ENCODE data around the gene ANTKMT.

Gene ANTKMT

GRCh38 chr16:730666-731509 lies 9.9 kb downstream of the ANTKMT start:
- Histone ChIP-seq H3K36me3 (ENCODE audit: control insufficient read depth in 2 of 2, insufficient read depth in 2 of 2, low read length in 2 of 2) (peaks cover 2 to 23% of the 10 kb centered on the region in 2 donors), H3K4me1 (ENCODE audit: control insufficient read depth, insufficient read depth, low read length) (peaks cover 22% of the 10 kb centered on the region), H3K27me3 (ENCODE audit: control insufficient read depth in 1 of 2, insufficient read depth in 2 of 2, low read length in 2 of 2) (peaks cover 15 to 17% of the 10 kb centered on the region in 2 donors), H3K27ac (ENCODE audit: low read length) (no peak overlapping the region), H3K4me3 (ENCODE audit: low read length in 2 of 2) (no peak overlapping the region), H3K9ac (ENCODE audit: low read length in 2 of 2) (no peak overlapping the region), H3K9me3 (ENCODE audit: control insufficient read depth in 2 of 2, low read length in 2 of 2) (no peaks in the 10 kb centered on the region)

DNA sequence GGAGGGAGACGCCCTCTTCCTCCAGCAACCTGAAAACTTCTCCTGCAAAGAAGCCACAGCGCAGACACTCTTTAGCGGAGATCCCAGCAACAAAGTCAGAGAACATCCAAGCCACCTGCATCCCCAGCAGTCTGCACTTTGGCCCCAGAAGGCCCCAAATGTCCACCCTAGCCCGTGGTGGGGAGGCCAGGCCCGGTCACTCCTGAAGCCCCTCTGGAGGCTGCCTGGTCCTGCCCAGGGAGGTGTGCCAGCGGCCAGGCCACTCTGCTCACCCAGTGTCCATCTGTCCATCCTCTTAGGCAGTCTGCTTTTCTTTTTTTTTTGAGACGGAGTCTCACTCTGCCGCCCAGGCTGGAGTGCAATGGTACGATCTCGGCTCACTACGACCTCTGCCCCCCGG lies 11.4 kb downstream of the ANTKMT start:
- Histone ChIP-seq H3K36me3 (ENCODE audit: control insufficient read depth in 2 of 2, insufficient read depth in 2 of 2, low read length in 2 of 2) (peaks cover 12 to 34% of the 10 kb centered on the region in 2 donors), H3K9me3 (ENCODE audit: control insufficient read depth in 2 of 2, low read length in 2 of 2) (no peaks in the 10 kb centered on the region), H3K27me3 (ENCODE audit: control insufficient read depth in 1 of 2, insufficient read depth in 2 of 2, low read length in 2 of 2) (peaks cover 5 to 7% of the 10 kb centered on the region in 2 donors), H3K9ac (ENCODE audit: low read length in 2 of 2) (no peak overlapping the region), H3K4me1 (ENCODE audit: control insufficient read depth, insufficient read depth, low read length) (peaks cover 11% of the 10 kb centered on the region), H3K27ac (ENCODE audit: low read length) (no peak overlapping the region), H3K4me3 (ENCODE audit: low read length in 2 of 2) (no peak overlapping the region)

- H3K36me3 ChIP-seq (ENCODE audit: control insufficient read depth in 2 of 2, insufficient read depth in 2 of 2, low read length in 2 of 2), result peaks cover 14 to 40% of the 10 kb centered on the region in 2 donors
- no peak overlapping the region for H3K4me3 ChIP-seq (ENCODE audit: low read length in 2 of 2)
- H3K9me3 ChIP-seq (ENCODE audit: control insufficient read depth in 2 of 2, low read length in 2 of 2), result no peaks in the 10 kb centered on the region
- peaks cover 0 to 3% of the 10 kb centered on the region in 2 donors for H3K27me3 ChIP-seq (ENCODE audit: control insufficient read depth in 1 of 2, insufficient read depth in 2 of 2, low read length in 2 of 2)
- peaks cover 6% of the 10 kb centered on the region for H3K4me1 ChIP-seq (ENCODE audit: control insufficient read depth, insufficient read depth, low read length)
- H3K27ac ChIP-seq (ENCODE audit: low read length), result no peak overlapping the region
- H3K9ac ChIP-seq (ENCODE audit: low read length in 2 of 2), result no peak overlapping the region
Measured at GRCh38 chr16:732936-733335, 12.0 kb downstream of the ANTKMT start.

DNA sequence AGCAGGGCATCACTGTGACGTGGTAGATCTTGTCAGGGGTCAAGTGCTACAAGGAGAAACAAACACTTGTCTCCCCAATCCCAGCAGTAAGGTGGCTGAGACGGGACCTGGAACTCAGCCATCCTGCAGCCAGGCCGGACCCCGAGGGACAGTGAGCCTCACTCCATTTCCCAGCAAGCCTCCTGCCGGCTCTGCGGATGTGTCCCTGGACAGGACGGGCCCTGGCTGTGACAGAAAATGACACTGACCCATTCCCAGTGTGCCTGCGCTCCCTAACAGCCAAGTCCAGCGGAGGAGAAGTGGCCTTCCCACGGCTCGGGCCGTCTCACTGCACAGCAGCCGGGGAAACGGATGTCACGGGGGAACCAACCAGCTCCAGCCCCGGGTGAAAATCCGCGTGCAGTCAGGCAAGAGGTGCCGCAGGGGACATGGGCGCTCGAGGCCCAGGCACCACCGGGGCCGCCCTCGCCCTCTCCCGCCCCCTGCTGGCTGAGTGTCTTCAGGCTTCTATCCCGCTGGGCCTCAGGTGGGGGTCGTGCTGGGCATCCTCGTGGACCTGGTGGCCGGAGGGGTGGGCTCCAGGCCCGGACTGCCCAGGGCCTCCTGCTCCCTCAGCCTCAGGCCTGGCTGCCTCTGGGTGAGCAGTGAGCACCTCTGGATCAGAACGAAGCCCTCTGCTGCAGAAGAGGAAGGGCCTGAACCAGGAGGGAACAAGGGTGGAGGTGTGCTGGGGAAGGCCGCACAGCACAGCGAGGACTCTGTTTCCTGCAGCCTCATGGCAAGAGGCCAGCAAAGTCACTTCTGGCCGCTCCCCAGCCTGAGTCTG lies 12.6 kb downstream of the ANTKMT start:
- Histone ChIP-seq H3K9ac (ENCODE audit: low read length in 2 of 2) (no peak overlapping the region), H3K27me3 (ENCODE audit: control insufficient read depth in 1 of 2, insufficient read depth in 2 of 2, low read length in 2 of 2) (peaks cover 0 to under 1% of the 10 kb centered on the region in 2 donors), H3K36me3 (ENCODE audit: control insufficient read depth in 2 of 2, insufficient read depth in 2 of 2, low read length in 2 of 2) (peaks cover 14 to 41% of the 10 kb centered on the region in 2 donors), H3K9me3 (ENCODE audit: control insufficient read depth in 2 of 2, low read length in 2 of 2) (no peaks in the 10 kb centered on the region), H3K4me3 (ENCODE audit: low read length in 2 of 2) (no peak overlapping the region), H3K27ac (ENCODE audit: low read length) (no peak overlapping the region), H3K4me1 (ENCODE audit: control insufficient read depth, insufficient read depth, low read length) (peaks cover under 1% of the 10 kb centered on the region)

DNA sequence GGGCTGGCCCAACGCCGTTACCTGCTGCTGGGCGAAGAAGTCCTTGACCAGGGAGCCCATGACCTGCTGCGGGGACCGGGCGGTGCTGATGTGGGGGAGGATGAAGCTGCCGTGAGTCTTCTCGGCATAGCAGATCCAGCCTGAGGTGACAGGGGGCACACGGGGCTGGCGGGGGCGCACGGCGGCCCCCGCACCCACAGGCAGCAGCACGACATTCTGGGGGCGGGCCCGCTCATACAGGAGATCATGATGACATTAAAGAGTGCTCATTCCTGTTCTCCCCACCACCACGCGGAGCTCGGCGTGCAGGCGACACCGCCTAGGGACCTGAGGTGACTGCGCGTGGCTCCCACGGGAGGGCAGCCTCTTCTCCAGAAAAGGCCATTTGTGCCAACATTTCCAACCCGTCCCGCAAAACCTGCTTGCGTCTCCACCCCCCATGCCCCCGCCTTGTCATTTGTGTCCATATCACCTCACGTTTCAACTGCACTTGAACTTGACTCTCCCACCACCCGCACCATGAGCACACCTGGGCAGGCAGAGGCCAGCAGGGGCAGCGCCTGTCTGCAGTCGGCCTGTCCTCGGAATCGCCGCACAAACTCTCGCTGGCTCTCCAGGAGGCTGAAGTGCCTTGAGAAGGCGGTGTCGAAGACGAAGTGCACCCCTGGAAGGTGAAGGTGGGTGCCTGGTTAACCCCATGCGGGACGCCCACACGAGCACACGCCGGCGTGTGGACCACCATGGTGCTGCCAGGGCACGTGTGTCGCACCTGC lies 13.4 kb downstream of the ANTKMT start:
- Histone ChIP-seq H3K9me3 (ENCODE audit: control insufficient read depth in 2 of 2, low read length in 2 of 2) (no peaks in the 10 kb centered on the region), H3K27me3 (ENCODE audit: control insufficient read depth in 1 of 2, insufficient read depth in 2 of 2, low read length in 2 of 2) (no peaks in the 10 kb centered on the region), H3K9ac (ENCODE audit: low read length in 2 of 2) (no peak overlapping the region), H3K27ac (ENCODE audit: low read length) (no peak overlapping the region), H3K4me1 (ENCODE audit: control insufficient read depth, insufficient read depth, low read length) (peaks cover under 1% of the 10 kb centered on the region), H3K36me3 (ENCODE audit: control insufficient read depth in 2 of 2, insufficient read depth in 2 of 2, low read length in 2 of 2) (peaks cover 14 to 41% of the 10 kb centered on the region in 2 donors), H3K4me3 (ENCODE audit: low read length in 2 of 2) (no peak overlapping the region)

GRCh38 chr16:734981-735881 lies 14.3 kb downstream of the ANTKMT start:
- no peaks in the 10 kb centered on the region for H3K9me3 ChIP-seq (ENCODE audit: control insufficient read depth in 2 of 2, low read length in 2 of 2)

GRCh38 chr16:735982-736453 lies 15.1 kb downstream of the ANTKMT start:
- Histone ChIP-seq H3K4me1 (ENCODE audit: control insufficient read depth, insufficient read depth, low read length) (peaks cover 12% of the 10 kb centered on the region), H3K9ac (ENCODE audit: low read length in 2 of 2) (no peak overlapping the region), H3K4me3 (ENCODE audit: low read length in 2 of 2) (no peak overlapping the region), H3K27me3 (ENCODE audit: control insufficient read depth in 1 of 2, insufficient read depth in 2 of 2, low read length in 2 of 2) (no peaks in the 10 kb centered on the region), H3K27ac (ENCODE audit: low read length) (no peak overlapping the region), H3K9me3 (ENCODE audit: control insufficient read depth in 2 of 2, low read length in 2 of 2) (no peaks in the 10 kb centered on the region), H3K36me3 (ENCODE audit: control insufficient read depth in 2 of 2, insufficient read depth in 2 of 2, low read length in 2 of 2) (peaks cover 14 to 41% of the 10 kb centered on the region in 2 donors)

More at GRCh38 chr16:734981-735881, 14.3 kb downstream of the ANTKMT start:
- Histone ChIP-seq H3K4me3 (ENCODE audit: low read length in 2 of 2) (no peak overlapping the region), H3K27me3 (ENCODE audit: control insufficient read depth in 1 of 2, insufficient read depth in 2 of 2, low read length in 2 of 2) (no peaks in the 10 kb centered on the region), H3K27ac (ENCODE audit: low read length) (no peak overlapping the region), H3K36me3 (ENCODE audit: control insufficient read depth in 2 of 2, insufficient read depth in 2 of 2, low read length in 2 of 2) (peaks cover 14 to 41% of the 10 kb centered on the region in 2 donors), H3K4me1 (ENCODE audit: control insufficient read depth, insufficient read depth, low read length) (peaks cover 9% of the 10 kb centered on the region), H3K9ac (ENCODE audit: low read length in 2 of 2) (no peak overlapping the region)

GRCh38 chr16:736936-737481 lies 16.1 kb downstream of the ANTKMT start:
- Histone ChIP-seq H3K27me3 (ENCODE audit: control insufficient read depth in 1 of 2, insufficient read depth in 2 of 2, low read length in 2 of 2) (no peaks in the 10 kb centered on the region), H3K4me1 (ENCODE audit: control insufficient read depth, insufficient read depth, low read length) (peaks cover 15% of the 10 kb centered on the region), H3K27ac (ENCODE audit: low read length) (no peak overlapping the region), H3K9me3 (ENCODE audit: control insufficient read depth in 2 of 2, low read length in 2 of 2) (no peaks in the 10 kb centered on the region), H3K36me3 (ENCODE audit: control insufficient read depth in 2 of 2, insufficient read depth in 2 of 2, low read length in 2 of 2) (peaks cover 14 to 40% of the 10 kb centered on the region in 2 donors), H3K4me3 (ENCODE audit: low read length in 2 of 2) (no peak overlapping the region), H3K9ac (ENCODE audit: low read length in 2 of 2) (no peak overlapping the region)

GRCh38 chr16:739560-740458 lies 18.9 kb downstream of the ANTKMT start:
- Histone ChIP-seq H3K27me3 (ENCODE audit: control insufficient read depth in 1 of 2, insufficient read depth in 2 of 2, low read length in 2 of 2) (no peaks in the 10 kb centered on the region), H3K4me3 (ENCODE audit: low read length in 2 of 2) (peak overlapping the region; percentile 60 to 84), H3K9ac (ENCODE audit: low read length in 2 of 2) (peak overlapping the region; percentile 69 to 89), H3K27ac (ENCODE audit: low read length) (no peak overlapping the region), H3K36me3 (ENCODE audit: control insufficient read depth in 2 of 2, insufficient read depth in 2 of 2, low read length in 2 of 2) (peaks cover 14 to 23% of the 10 kb centered on the region in 2 donors), H3K4me1 (ENCODE audit: control insufficient read depth, insufficient read depth, low read length) (peaks cover 15% of the 10 kb centered on the region), H3K9me3 (ENCODE audit: control insufficient read depth in 2 of 2, low read length in 2 of 2) (no peaks in the 10 kb centered on the region)

Measured in stomach smooth muscle (tissue), 2 donors.